ENCODE data around the gene OR4E2. TPM values are rescaled to one million over a fixed set of nuclear protein-coding genes. Genes with fewer than 3 reads are reported as not detected.
"Not testable (repeated sequence)": the region's sequence is repeated elsewhere in the genome, so short reads cannot be mapped to it uniquely, and the experiment has no call there.

OR4E2 gene
- not detected for total RNA-seq

GRCh38 chr14:21653331-21653885, at the start of gene OR4E2:
Gene OR4E2, plus strand, starts transcription at chr14:21653835. Its CDS starts 11,248 bp downstream, at chr14:21665083.
- POLR2A ChIA-PET, result no interaction called here
- Mint-ChIP-seq H3K27ac (no peak within 1 kb of the TSS), H3K4me1 (no peaks in the 10 kb centered on the region), H3K9me3 (ENCODE audit: low read depth) (peaks cover 1% of the 10 kb centered on the region), H3K27me3 (peaks cover 11% of the 10 kb centered on the region), H3K4me3 (no peak within 1 kb of the TSS), H3K36me3 (ENCODE audit: low read depth) (no peaks in the 10 kb centered on the region)
- intact Hi-C loops (cut with DNase I, micrococcal nuclease), result no loop called here
- ATAC-seq (no peak), DNase-seq (no peak)
- CTCF ChIA-PET, result interaction anchor here (1.1 to 1.5 kb wide), 3 partner anchors 58 to 155 kb away, joined by 3 to 4 read pairs (median 3); partner anchors contain the start of gene SALL2

- intact Hi-C loops (cut with DNase I, micrococcal nuclease), result no loop called here
- no peak overlapping the region for H3K4me3 Mint-ChIP-seq
- CTCF ChIA-PET, result no interaction called here
- no peaks in the 10 kb centered on the region for H3K4me1 Mint-ChIP-seq
- H3K27me3 Mint-ChIP-seq, result peaks cover 16% of the 10 kb centered on the region
- no peak overlapping the region for H3K27ac Mint-ChIP-seq
- H3K36me3 Mint-ChIP-seq (ENCODE audit: low read depth), result no peaks in the 10 kb centered on the region
- DNase-seq (no peak), ATAC-seq (no peak)
- POLR2A ChIA-PET, result no interaction called here
- H3K9me3 Mint-ChIP-seq (ENCODE audit: low read depth), result no peaks in the 10 kb centered on the region
Observed at GRCh38 chr14:21612324-21612723, 41.3 kb upstream of the OR4E2 start.

- CTCF ChIA-PET, result interaction anchor here (0.7 to 0.8 kb wide), 2 partner anchors 45 to 946 kb away, joined by 3 read pairs; no protein-coding TSS in a partner anchor
- no peak for DNase-seq
- H3K27ac Mint-ChIP-seq, result no peak overlapping the region
- H3K4me1 Mint-ChIP-seq, result no peaks in the 10 kb centered on the region
- intact Hi-C loops (cut with DNase I, micrococcal nuclease), result no loop called here
- peaks cover 14% of the 10 kb centered on the region for H3K27me3 Mint-ChIP-seq
- no peak overlapping the region for H3K4me3 Mint-ChIP-seq
- ATAC-seq, result no peak
- no peaks in the 10 kb centered on the region for H3K9me3 Mint-ChIP-seq (ENCODE audit: low read depth)
- no peaks in the 10 kb centered on the region for H3K36me3 Mint-ChIP-seq (ENCODE audit: low read depth)
- POLR2A ChIA-PET, result no interaction called here
Observed at GRCh38 chr14:21614240-21614639, 39.4 kb upstream of the OR4E2 start.

GRCh38 chr14:21617614-21618013, 36.0 kb upstream of the OR4E2 start:
- intact Hi-C loops (cut with DNase I, micrococcal nuclease), result no loop called here
- H3K9me3 Mint-ChIP-seq (ENCODE audit: low read depth), result no peaks in the 10 kb centered on the region
- peaks cover 12% of the 10 kb centered on the region for H3K27me3 Mint-ChIP-seq
- no peaks in the 10 kb centered on the region for H3K4me1 Mint-ChIP-seq
- DNase-seq (no peak), ATAC-seq (no peak)
- H3K4me3 Mint-ChIP-seq, result no peak overlapping the region
- ChIA-PET CTCF (no interaction called here), POLR2A (no interaction called here)
- no peaks in the 10 kb centered on the region for H3K36me3 Mint-ChIP-seq (ENCODE audit: low read depth)
- H3K27ac Mint-ChIP-seq, result no peak overlapping the region

- peaks cover 10% of the 10 kb centered on the region for H3K27me3 Mint-ChIP-seq
- CTCF ChIA-PET, result interaction anchor here (0.6 kb wide), 1 partner anchor 254 kb away, joined by 3 read pairs; no protein-coding TSS in a partner anchor
- intact Hi-C loops (cut with DNase I, micrococcal nuclease), result no loop called here
- DNase-seq (no peak), ATAC-seq (no peak)
- H3K27ac Mint-ChIP-seq, result no peak overlapping the region
- H3K4me3 Mint-ChIP-seq, result no peak overlapping the region
- POLR2A ChIA-PET, result no interaction called here
- no peaks in the 10 kb centered on the region for H3K4me1 Mint-ChIP-seq
- H3K9me3 Mint-ChIP-seq (ENCODE audit: low read depth), result no peaks in the 10 kb centered on the region
- no peaks in the 10 kb centered on the region for H3K36me3 Mint-ChIP-seq (ENCODE audit: low read depth)
Observed at GRCh38 chr14:21626491-21627230, 27.0 kb upstream of the OR4E2 start.

- H3K36me3 Mint-ChIP-seq (ENCODE audit: low read depth); ATAC-seq; intact Hi-C loops (cut with DNase I, micrococcal nuclease); DNase-seq; H3K27ac Mint-ChIP-seq; H3K4me1 Mint-ChIP-seq; POLR2A ChIA-PET; H3K4me3 Mint-ChIP-seq; H3K27me3 Mint-ChIP-seq; H3K9me3 Mint-ChIP-seq (ENCODE audit: low read depth): not testable (repeated sequence)
- CTCF ChIA-PET, result interaction anchor here (1.0 to 1.3 kb wide), 3 partner anchors 10 to 132 kb away, joined by 3 to 4 read pairs (median 3); no protein-coding TSS in a partner anchor
Observed at GRCh38 chr14:21630503-21630902, 23.1 kb upstream of the OR4E2 start.

GRCh38 chr14:21631084-21631483, 22.6 kb upstream of the OR4E2 start:
- H3K9me3 Mint-ChIP-seq (ENCODE audit: low read depth), result no peaks in the 10 kb centered on the region
- CTCF ChIA-PET, result interaction anchor here (0.7 to 1.3 kb wide), 3 partner anchors 10 to 1031 kb away, joined by 3 to 4 read pairs (median 3); no protein-coding TSS in a partner anchor
- H3K4me1 Mint-ChIP-seq, result no peaks in the 10 kb centered on the region
- POLR2A ChIA-PET, result no interaction called here
- H3K36me3 Mint-ChIP-seq (ENCODE audit: low read depth), result no peaks in the 10 kb centered on the region
- ATAC-seq (no peak), DNase-seq (no peak)
- peaks cover 8% of the 10 kb centered on the region for H3K27me3 Mint-ChIP-seq
- H3K27ac Mint-ChIP-seq, result no peak overlapping the region
- no peak overlapping the region for H3K4me3 Mint-ChIP-seq
- intact Hi-C loops (cut with DNase I, micrococcal nuclease), result no loop called here

- no peaks in the 10 kb centered on the region for H3K36me3 Mint-ChIP-seq (ENCODE audit: low read depth)
- no peak within 1 kb of the TSS for H3K4me3 Mint-ChIP-seq
- ATAC-seq (no peak), DNase-seq (no peak)
- no peak within 1 kb of the TSS for H3K27ac Mint-ChIP-seq
- ChIA-PET POLR2A (no interaction called here), CTCF (no interaction called here)
- no peaks in the 10 kb centered on the region for H3K4me1 Mint-ChIP-seq
- peaks cover 6% of the 10 kb centered on the region for H3K27me3 Mint-ChIP-seq
- no peaks in the 10 kb centered on the region for H3K9me3 Mint-ChIP-seq (ENCODE audit: low read depth)
- intact Hi-C loops (cut with DNase I, micrococcal nuclease), result no loop called here
Observed at GRCh38 chr14:21634840-21635239, 18.8 kb upstream of the OR4E2 start, which contains the start of gene OR10G2. Gene OR10G2, minus strand, starts transcription at chr14:21634940. Its CDS starts 98 bp downstream, at chr14:21634842.

- DNase-seq, result no peak
- ChIA-PET POLR2A (no interaction called here), CTCF (interaction anchor here (1.5 kb wide), 1 partner anchor 23 kb away, joined by 5 read pairs; no protein-coding TSS in a partner anchor)
- peak overlapping the region; percentile 48 for H3K4me3 Mint-ChIP-seq
- H3K27me3 Mint-ChIP-seq, result peaks cover 2% of the 10 kb centered on the region
- peaks cover 2% of the 10 kb centered on the region for H3K4me1 Mint-ChIP-seq
- no peak overlapping the region for H3K27ac Mint-ChIP-seq
- ATAC-seq, result no peak
- intact Hi-C loops (cut with DNase I, micrococcal nuclease), result loop anchor here (5.0 kb wide), 2 partner anchors 60 to 915 kb away; no protein-coding TSS in a partner anchor
- H3K9me3 Mint-ChIP-seq (ENCODE audit: low read depth), result no peaks in the 10 kb centered on the region
- no peaks in the 10 kb centered on the region for H3K36me3 Mint-ChIP-seq (ENCODE audit: low read depth)
Observed at GRCh38 chr14:21642683-21643082, 11.0 kb upstream of the OR4E2 start.

GRCh38 chr14:21643407-21643806, 10.2 kb upstream of the OR4E2 start:
- ChIA-PET CTCF (interaction anchor here (0.6 to 1.5 kb wide), 2 partner anchors 22 to 305 kb away, joined by 3 to 5 read pairs; no protein-coding TSS in a partner anchor), POLR2A (no interaction called here)
- Mint-ChIP-seq H3K4me3 (peak overlapping the region; percentile 48), H3K4me1 (peaks cover 2% of the 10 kb centered on the region), H3K27ac (no peak overlapping the region), H3K9me3 (ENCODE audit: low read depth) (no peaks in the 10 kb centered on the region), H3K27me3 (peaks cover 4% of the 10 kb centered on the region), H3K36me3 (ENCODE audit: low read depth) (no peaks in the 10 kb centered on the region)
- DNase-seq (no peak), ATAC-seq (no peak)
- intact Hi-C loops (cut with DNase I, micrococcal nuclease), result loop anchor here (5.0 kb wide), 2 partner anchors 59 to 914 kb away; no protein-coding TSS in a partner anchor

GRCh38 chr14:21647380-21647779, 6.3 kb upstream of the OR4E2 start:
- Mint-ChIP-seq H3K36me3 (ENCODE audit: low read depth) (no peaks in the 10 kb centered on the region), H3K4me1 (no peaks in the 10 kb centered on the region), H3K4me3 (no peak overlapping the region), H3K27me3 (peaks cover 13% of the 10 kb centered on the region), H3K27ac (no peak overlapping the region), H3K9me3 (ENCODE audit: low read depth) (peaks cover 1% of the 10 kb centered on the region)
- no peak for ATAC-seq
- POLR2A ChIA-PET, result no interaction called here
- CTCF ChIA-PET, result no interaction called here
- intact Hi-C loops (cut with DNase I, micrococcal nuclease), result no loop called here
- no peak for DNase-seq

Data from activated CD4-positive, alpha-beta T cell treated with anti-CD3 and anti-CD28 coated beads for 36 hours (primary cell).